H9 (cell line): ENCODE measurements around the gene ELFN2. TPM values are rescaled to one million over a fixed set of nuclear protein-coding genes. Genes with fewer than 3 reads are reported as not detected.
"Not testable (repeated sequence)": the region's sequence is repeated elsewhere in the genome, so short reads cannot be mapped to it uniquely, and the experiment has no call there.

Experiments
- DNase-seq: peaks from one replicate; pipeline ENCODE4 v3.0.0-alpha.2; 2017
- H2AFZ ChIP-seq: one replicate; pipeline ENCODE4 v1.6.1; 2013; ENCODE audit warnings: mild to moderate bottlenecking, low read length, control low read depth, moderate library complexity
- H2AK5ac ChIP-seq: 2 replicates; pipeline ENCODE4 v1.6.1; 2013; ENCODE audit warnings: low read length, control low read depth, mixed read lengths; ENCODE audit not compliant: insufficient read length
- H2BK120ac ChIP-seq: one replicate; pipeline ENCODE4 v1.6.1; 2013; ENCODE audit warnings: low read depth, mild to moderate bottlenecking, low read length, control low read depth, inconsistent platforms; ENCODE audit not compliant: poor library complexity, severe bottlenecking
- H2BK12ac ChIP-seq: 2 replicates; pipeline ENCODE4 v1.6.1; 2013; ENCODE audit warnings: low read length, control low read depth, mixed read lengths, low read depth; ENCODE audit not compliant: insufficient read length
- H2BK15ac ChIP-seq: 2 replicates; pipeline ENCODE4 v1.6.1; 2013; ENCODE audit warnings: low read depth, low read length, control low read depth
- H2BK20ac ChIP-seq: one replicate; pipeline ENCODE4 v1.6.1; 2013; ENCODE audit warnings: low read depth, mild to moderate bottlenecking, low read length, control low read depth, inconsistent platforms; ENCODE audit not compliant: poor library complexity, severe bottlenecking
- H2BK5ac ChIP-seq: 2 replicates; pipeline ENCODE4 v1.6.1; 2013; ENCODE audit warnings: low read length, control low read depth, mixed read lengths; ENCODE audit not compliant: insufficient read length
- H3K14ac ChIP-seq: 2 replicates; pipeline ENCODE4 v1.6.1; 2013; ENCODE audit warnings: low read length, control low read depth; ENCODE audit not compliant: insufficient read depth
- H3K18ac ChIP-seq: 2 replicates; pipeline ENCODE4 v1.6.1; 2013; ENCODE audit warnings: low read depth, mild to moderate bottlenecking, mixed read lengths, low read length, control low read depth; ENCODE audit not compliant: insufficient read length
- H3K23ac ChIP-seq: 2 replicates; pipeline ENCODE4 v1.6.1; 2013; ENCODE audit warnings: low read length, control low read depth, mixed read lengths, low read depth; ENCODE audit not compliant: insufficient read length
- H3K23me2 ChIP-seq: 2 replicates; pipeline ENCODE4 v1.6.1; 2013; ENCODE audit warnings: low read depth, mild to moderate bottlenecking, mixed read lengths, low read length, control low read depth; ENCODE audit not compliant: insufficient read length, poor library complexity, severe bottlenecking
- H3K27ac ChIP-seq: 2 replicates; pipeline ENCODE4 v1.5.1; 2013; ENCODE audit warnings: low read length, control low read depth, mixed read lengths, low read depth; ENCODE audit not compliant: insufficient read length
- H3K27me3 ChIP-seq: 2 replicates; pipeline ENCODE4 v1.6.1; 2013; ENCODE audit warnings: low read length, control low read depth, inconsistent platforms; ENCODE audit not compliant: insufficient read depth
- H3K4ac ChIP-seq: 2 replicates; pipeline ENCODE4 v1.6.1; 2013; ENCODE audit warnings: low read depth, mild to moderate bottlenecking, control low read depth, inconsistent platforms, low read length, moderate library complexity
- H3K4me1 ChIP-seq: 2 replicates; pipeline ENCODE4 v1.6.1; 2013; ENCODE audit warnings: low read length, control low read depth, inconsistent platforms; ENCODE audit not compliant: insufficient read depth
- H3K4me2 ChIP-seq: 2 replicates; pipeline ENCODE4 v1.6.1; 2013; ENCODE audit warnings: low read length, control low read depth, mixed read lengths; ENCODE audit not compliant: insufficient read length, insufficient read depth
- H3K56ac ChIP-seq: 2 replicates; pipeline ENCODE4 v1.6.1; 2013; ENCODE audit warnings: low read depth, mild to moderate bottlenecking, mixed read lengths, low read length, control low read depth; ENCODE audit not compliant: insufficient read length
- H3K79me1 ChIP-seq: 2 replicates; pipeline ENCODE4 v1.6.1; 2013; ENCODE audit warnings: low read depth, mild to moderate bottlenecking, moderate library complexity, low read length, control low read depth, inconsistent platforms; ENCODE audit not compliant: insufficient read depth, poor library complexity, severe bottlenecking
- H3K79me2 ChIP-seq: 2 replicates; pipeline ENCODE4 v1.6.1; 2013; ENCODE audit warnings: low read length, control low read depth, inconsistent platforms; ENCODE audit not compliant: insufficient read depth
- H3K9ac ChIP-seq: 2 replicates; pipeline ENCODE4 v1.6.1; 2013; ENCODE audit warnings: low read length, control low read depth, mixed read lengths; ENCODE audit not compliant: insufficient read length; ENCODE audit errors: extremely low read depth
- H3K9me3 ChIP-seq: one replicate; pipeline ENCODE4 v1.6.1; 2013; ENCODE audit warnings: low read depth, low read length, inconsistent platforms; ENCODE audit not compliant: control insufficient read depth
- H3T11ph ChIP-seq: one replicate; pipeline ENCODE4 v1.6.1; 2013; ENCODE audit warnings: mild to moderate bottlenecking, low read length, control low read depth, inconsistent platforms
- H4K20me1 ChIP-seq: one replicate; pipeline ENCODE4 v1.6.1; 2013; ENCODE audit not compliant: control insufficient read depth, insufficient read length, insufficient read depth
- H4K5ac ChIP-seq: 2 replicates; pipeline ENCODE4 v1.6.1; 2013; ENCODE audit warnings: low read depth, mild to moderate bottlenecking, mixed read lengths, low read length, control low read depth; ENCODE audit not compliant: insufficient read length
- H4K8ac ChIP-seq: replicated peaks from 2 replicates; pipeline ENCODE4 v1.6.1; 2013; ENCODE audit warnings: low read length, control low read depth, mixed read lengths, low read depth; ENCODE audit not compliant: insufficient read length
- H4K91ac ChIP-seq: 2 replicates; pipeline ENCODE4 v1.6.1; 2013; ENCODE audit warnings: low read depth, mild to moderate bottlenecking, moderate library complexity, mixed read lengths, low read length, control low read depth; ENCODE audit not compliant: insufficient read length
- H3K27ac Mint-ChIP-seq, 3 experiments: 2 replicates in 2 of 3; 3 replicates in 1 of 3; pipeline ENCODE4 v1.8.0; 2020 to 2021; ENCODE audit warnings: mixed read lengths in 3 of 3, mild to moderate bottlenecking in 1 of 3, moderate library complexity in 1 of 3
- H3K27me3 Mint-ChIP-seq: 2 replicates; pipeline ENCODE4 v1.8.0; 2021; ENCODE audit warnings: low read depth, mild to moderate bottlenecking, moderate library complexity, mixed read lengths
- H3K36me3 Mint-ChIP-seq, 3 experiments: 2 replicates in 2 of 3; 3 replicates in 1 of 3; pipeline ENCODE4 v1.8.0; 2020 to 2021; ENCODE audit warnings: low read depth in 3 of 3, mixed read lengths in 3 of 3; ENCODE audit not compliant: insufficient read depth in 1 of 3
- H3K4me1 Mint-ChIP-seq, 2 experiments: 2 replicates each; pipeline ENCODE4 v1.8.0; 2020; ENCODE audit warnings: mixed read lengths in 2 of 2
- H3K4me3 Mint-ChIP-seq, 2 experiments: 2 replicates in 1 of 2; 3 replicates in 1 of 2; pipeline ENCODE4 v1.8.0; 2020 to 2021; ENCODE audit warnings: mild to moderate bottlenecking in 2 of 2, mixed read lengths in 2 of 2, moderate library complexity in 1 of 2
- H3K9me3 Mint-ChIP-seq, 2 experiments: 2 replicates in 1 of 2; 3 replicates in 1 of 2; pipeline ENCODE4 v1.8.0; 2020; ENCODE audit warnings: mild to moderate bottlenecking in 2 of 2, mixed read lengths in 2 of 2, moderate library complexity in 1 of 2
- WGBS: extraction: QIAGEN DNeasy Blood & Tissue Kit; methylation state at CpG from one replicate; pipeline ENCODE4 v1.1.7; 2013; ENCODE audit warnings: missing lambda C conversion rate, low lambda C conversion rate, mixed read lengths; ENCODE audit not compliant: insufficient read length; ENCODE audit errors: extremely low coverage; 5-methylcytosine and 5-hydroxymethylcytosine counted together
- total RNA-seq: library from RNA; stranded (reverse); gene quantifications from 2 replicates; pipeline ENCODE4 v1.2.1, GENCODE V29; 2021
- TF ChIP-seq, protein P1 (sequence below): fragments of 200-600 bp; sonication (generic); conservative IDR thresholded peaks from 3 replicates; pipeline ENCODE4 v1.8.0; 2021; ENCODE audit warnings: antibody characterized with exemption, mild to moderate bottlenecking

The ELFN2 gene
- total RNA-seq, 1 experiment from 2014 or later, result 0.70 TPM

DNA sequence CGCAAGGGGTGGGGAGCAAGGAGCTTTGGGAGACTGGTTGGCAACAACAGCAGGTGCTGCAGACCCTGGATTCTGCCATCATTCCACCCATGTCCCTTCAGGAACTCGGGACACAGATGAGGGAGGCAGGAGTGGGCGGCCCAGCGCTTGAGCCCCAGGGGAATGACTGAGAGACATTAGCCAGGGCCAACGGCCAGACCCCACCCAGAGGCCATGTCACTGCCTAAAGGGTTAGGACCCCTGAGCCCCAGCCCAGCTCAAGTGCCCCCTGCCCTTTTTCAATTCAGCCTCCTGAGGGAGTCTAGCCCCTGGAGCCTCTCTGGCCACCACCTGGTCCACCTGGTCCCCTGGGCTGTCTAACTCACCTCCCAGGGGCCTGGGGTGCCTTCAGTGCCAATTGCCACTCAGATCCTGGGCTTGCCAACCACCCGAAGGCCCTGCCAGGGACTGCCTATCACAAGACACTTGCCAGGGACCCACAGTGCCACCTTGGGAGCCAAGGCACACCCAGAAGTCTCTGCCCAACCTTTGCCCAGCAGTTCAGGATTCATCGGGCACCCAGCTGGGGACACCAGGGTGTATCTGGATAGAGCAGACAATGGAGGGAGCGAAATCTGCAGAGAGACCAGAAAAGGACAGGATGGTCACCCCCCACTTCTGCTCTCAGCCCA is 42.3 kb upstream of the ELFN2 start:
- Mint-ChIP-seq H3K36me3 (no peaks in the 10 kb centered on the region), H3K27ac (no peak overlapping the region), H3K27me3 (peaks cover 25% of the 10 kb centered on the region), H3K4me3 (no peak overlapping the region), H3K9me3 (no peaks in the 10 kb centered on the region), H3K4me1 (peaks cover 0 to 22% of the 10 kb centered on the region in 2 experiments; a peak in 2 of 4 replicates)
- no peaks in the 10 kb centered on the region for H3K79me2 ChIP-seq
- no peaks in the 10 kb centered on the region; the same call in 1 of the 2 replicates for H3K4me1 ChIP-seq
- H2BK20ac ChIP-seq, result no peak overlapping the region
- no peaks in the 10 kb centered on the region for H3K27me3 ChIP-seq
- H2AFZ ChIP-seq, result no peak overlapping the region
- H2AK5ac ChIP-seq, result no peak overlapping the region
- H3K79me1 ChIP-seq, result no peaks in the 10 kb centered on the region
- H3K9ac ChIP-seq, result no peak overlapping the region
- H3K56ac ChIP-seq, result no peak overlapping the region
- no peaks in the 10 kb centered on the region for H4K20me1 ChIP-seq
- no peak for DNase-seq
- no peaks in the 10 kb centered on the region for H3K23me2 ChIP-seq
- H2BK15ac ChIP-seq, result no peak overlapping the region
- H4K91ac ChIP-seq, result no peak overlapping the region
- no peak overlapping the region for H2BK120ac ChIP-seq
- no peak overlapping the region for H3K18ac ChIP-seq
- TF ChIP-seq, protein P1, sequence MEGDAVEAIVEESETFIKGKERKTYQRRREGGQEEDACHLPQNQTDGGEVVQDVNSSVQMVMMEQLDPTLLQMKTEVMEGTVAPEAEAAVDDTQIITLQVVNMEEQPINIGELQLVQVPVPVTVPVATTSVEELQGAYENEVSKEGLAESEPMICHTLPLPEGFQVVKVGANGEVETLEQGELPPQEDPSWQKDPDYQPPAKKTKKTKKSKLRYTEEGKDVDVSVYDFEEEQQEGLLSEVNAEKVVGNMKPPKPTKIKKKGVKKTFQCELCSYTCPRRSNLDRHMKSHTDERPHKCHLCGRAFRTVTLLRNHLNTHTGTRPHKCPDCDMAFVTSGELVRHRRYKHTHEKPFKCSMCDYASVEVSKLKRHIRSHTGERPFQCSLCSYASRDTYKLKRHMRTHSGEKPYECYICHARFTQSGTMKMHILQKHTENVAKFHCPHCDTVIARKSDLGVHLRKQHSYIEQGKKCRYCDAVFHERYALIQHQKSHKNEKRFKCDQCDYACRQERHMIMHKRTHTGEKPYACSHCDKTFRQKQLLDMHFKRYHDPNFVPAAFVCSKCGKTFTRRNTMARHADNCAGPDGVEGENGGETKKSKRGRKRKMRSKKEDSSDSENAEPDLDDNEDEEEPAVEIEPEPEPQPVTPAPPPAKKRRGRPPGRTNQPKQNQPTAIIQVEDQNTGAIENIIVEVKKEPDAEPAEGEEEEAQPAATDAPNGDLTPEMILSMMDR, result no peak
- no peak overlapping the region for H2BK5ac ChIP-seq
- no peak overlapping the region for H3T11ph ChIP-seq
- H3K4ac ChIP-seq, result no peak overlapping the region
- H3K9me3 ChIP-seq, result no peaks in the 10 kb centered on the region
- H4K8ac ChIP-seq, result no peak overlapping the region
- H3K27ac ChIP-seq, result no peak overlapping the region
- H2BK12ac ChIP-seq, result no peak overlapping the region
- no peak overlapping the region for H4K5ac ChIP-seq
- H3K4me2 ChIP-seq, result no peak overlapping the region
- no peak overlapping the region; the same call in 1 of the 2 replicates for H3K14ac ChIP-seq
- H3K23ac ChIP-seq, result no peak overlapping the region
- no CpG with 5 or more reads among the region's 8 CpGs for WGBS

DNA sequence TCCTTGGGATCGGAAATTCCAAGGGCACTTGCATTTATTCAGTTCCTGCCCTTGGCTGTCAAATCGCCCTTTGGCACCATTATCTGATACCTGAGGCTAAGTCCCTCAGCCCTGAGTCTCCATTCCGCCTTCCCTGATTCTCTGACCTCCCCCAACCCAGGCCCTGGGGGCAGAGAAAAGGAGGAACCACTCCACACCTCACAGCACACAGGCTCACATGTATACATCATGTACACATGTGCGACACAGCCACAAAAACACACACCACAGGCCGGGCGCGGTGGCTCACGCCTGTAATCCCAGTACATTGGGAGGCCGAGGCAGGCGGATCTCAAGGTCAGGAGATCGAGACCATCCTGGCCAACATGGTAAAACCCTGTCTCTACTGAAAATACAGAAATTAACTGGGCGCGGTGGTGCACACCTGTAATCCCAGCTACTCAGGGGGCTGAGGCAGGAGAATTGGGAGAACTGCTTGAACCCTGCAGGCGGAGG is 41.0 kb upstream of the ELFN2 start:
- H2AK5ac ChIP-seq, H4K5ac ChIP-seq, H3K23me2 ChIP-seq, H2BK5ac ChIP-seq, H4K91ac ChIP-seq, H3K18ac ChIP-seq, H3T11ph ChIP-seq, H3K4ac ChIP-seq, H3K9me3 ChIP-seq, H3K27ac Mint-ChIP-seq, H3K79me1 ChIP-seq, H2AFZ ChIP-seq, H3K79me2 ChIP-seq, H4K8ac ChIP-seq, H3K36me3 Mint-ChIP-seq, H3K4me2 ChIP-seq, H2BK15ac ChIP-seq, H3K14ac ChIP-seq, H2BK12ac ChIP-seq, H3K9ac ChIP-seq, H4K20me1 ChIP-seq, H3K27ac ChIP-seq, DNase-seq, H3K56ac ChIP-seq, H3K4me1 ChIP-seq, H3K9me3 Mint-ChIP-seq, H2BK120ac ChIP-seq, H3K27me3 ChIP-seq, H2BK20ac ChIP-seq, H3K23ac ChIP-seq: not testable (repeated sequence)
- peaks cover 25% of the 10 kb centered on the region for H3K27me3 Mint-ChIP-seq
- no CpG with 5 or more reads among the region's 14 CpGs for WGBS
- peak overlapping the region in 1 of 2 experiments; percentile 18; a peak in 1 of 5 replicates for H3K4me3 Mint-ChIP-seq
- H3K4me1 Mint-ChIP-seq, result peaks cover 0 to 20% of the 10 kb centered on the region in 2 experiments; a peak in 2 of 4 replicates
